Ishikawa (cell line): Measurements from ENCODE around the gene CARHSP1.

Source experiments
- EP300 ChIP-seq: IDR thresholded peaks from 2 replicates; pipeline ENCODE4 v1.6.1; 2012; ENCODE audit warnings: borderline replicate concordance
- NFIC ChIP-seq: IDR thresholded peaks from 2 replicates; pipeline ENCODE4 v1.6.1; 2012
- TF ChIP-seq, protein P1 (sequence below): IDR thresholded peaks from 2 replicates; pipeline ENCODE4 v1.6.1; 2012

DNA sequence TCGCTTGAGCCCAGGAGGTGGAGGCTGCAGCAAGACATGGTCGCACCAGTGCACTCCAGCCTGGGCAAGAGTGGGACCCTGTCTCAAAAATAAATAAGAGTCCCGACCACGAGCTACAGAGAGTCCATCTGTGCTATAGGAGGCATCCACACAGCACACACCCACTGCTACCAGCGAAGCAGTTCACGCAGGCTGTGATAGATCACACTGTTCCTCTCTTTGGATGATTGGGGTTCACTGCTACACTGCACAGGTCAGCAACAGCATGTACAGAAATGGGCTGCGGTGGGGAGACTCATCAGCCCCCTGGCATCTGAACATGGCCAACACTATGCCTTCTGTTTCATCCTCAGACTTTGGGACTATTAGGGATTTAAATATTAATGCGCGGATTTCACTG lies 37.4 kb downstream of the CARHSP1 start:
- no peak for TF ChIP-seq EP300
- TF ChIP-seq, protein P1, sequence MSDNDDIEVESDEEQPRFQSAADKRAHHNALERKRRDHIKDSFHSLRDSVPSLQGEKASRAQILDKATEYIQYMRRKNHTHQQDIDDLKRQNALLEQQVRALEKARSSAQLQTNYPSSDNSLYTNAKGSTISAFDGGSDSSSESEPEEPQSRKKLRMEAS: no peak
- TF ChIP-seq NFIC: no peak
